HEK293T (cell line): ENCODE measurements around the gene SNTG2.

Experiments
- ARNT ChIP-seq: fragments of 450-650 bp; IDR thresholded peaks from 2 replicates; pipeline ENCODE4 v1.6.1; 2017; ENCODE audit warnings: mild to moderate bottlenecking
- BHLHE40 ChIP-seq: fragments of 450-650 bp; IDR thresholded peaks from 2 replicates; pipeline ENCODE4 v1.6.1; 2016; ENCODE audit warnings: mild to moderate bottlenecking, moderate library complexity, borderline replicate concordance
- ELF4 ChIP-seq: fragments of 450-650 bp; IDR thresholded peaks from 2 replicates; pipeline ENCODE4 v1.6.1; 2017; ENCODE audit warnings: antibody characterized with exemption
- FOXA1 ChIP-seq: fragments of 450-650 bp; IDR thresholded peaks from 2 replicates; pipeline ENCODE4 v1.6.1; 2016; ENCODE audit warnings: mild to moderate bottlenecking
- HDGF ChIP-seq: fragments of 450-650 bp; IDR thresholded peaks from 2 replicates; pipeline ENCODE4 v1.6.1; 2017; ENCODE audit warnings: antibody characterized with exemption, borderline replicate concordance
- NFRKB ChIP-seq: fragments of 450-650 bp; IDR thresholded peaks from 2 replicates; pipeline ENCODE4 v1.6.1; 2016; ENCODE audit warnings: mild to moderate bottlenecking, moderate library complexity
- SP1 ChIP-seq: fragments of 450-650 bp; IDR thresholded peaks from 2 replicates; pipeline ENCODE4 v1.6.1; 2017
- SUZ12 ChIP-seq: fragments of 450-650 bp; IDR thresholded peaks from 2 replicates; pipeline ENCODE4 v1.6.1; 2016; ENCODE audit warnings: mild to moderate bottlenecking
- TARDBP ChIP-seq: fragments of 450-650 bp; IDR thresholded peaks from 2 replicates; pipeline ENCODE4 v1.6.1; 2016
- ZNF384 ChIP-seq: fragments of 450-650 bp; IDR thresholded peaks from 2 replicates; pipeline ENCODE4 v1.6.1; 2016
- TF ChIP-seq, protein P1 (sequence below): fragments of 450-650 bp; IDR thresholded peaks from 2 replicates; pipeline ENCODE4 v1.6.1; 2016

- TF ChIP-seq FOXA1: no peak
- no peak for TF ChIP-seq BHLHE40
- TF ChIP-seq ELF4: no peak
- no peak for TF ChIP-seq ARNT
- TF ChIP-seq, protein P1, sequence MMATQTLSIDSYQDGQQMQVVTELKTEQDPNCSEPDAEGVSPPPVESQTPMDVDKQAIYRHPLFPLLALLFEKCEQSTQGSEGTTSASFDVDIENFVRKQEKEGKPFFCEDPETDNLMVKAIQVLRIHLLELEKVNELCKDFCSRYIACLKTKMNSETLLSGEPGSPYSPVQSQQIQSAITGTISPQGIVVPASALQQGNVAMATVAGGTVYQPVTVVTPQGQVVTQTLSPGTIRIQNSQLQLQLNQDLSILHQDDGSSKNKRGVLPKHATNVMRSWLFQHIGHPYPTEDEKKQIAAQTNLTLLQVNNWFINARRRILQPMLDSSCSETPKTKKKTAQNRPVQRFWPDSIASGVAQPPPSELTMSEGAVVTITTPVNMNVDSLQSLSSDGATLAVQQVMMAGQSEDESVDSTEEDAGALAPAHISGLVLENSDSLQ: no peak
- TF ChIP-seq TARDBP: no peak
- no peak for TF ChIP-seq ZNF384
- no peak for TF ChIP-seq HDGF
- no peak for TF ChIP-seq NFRKB
- no peak for TF ChIP-seq SUZ12
- no peak for TF ChIP-seq SP1
Measured at GRCh38 chr2:1313240-1313924, 362.7 kb downstream of the SNTG2 start.
